ENCODE data around the gene CAMK4.
"Not testable (repeated sequence)": the region's sequence is repeated elsewhere in the genome, so short reads cannot be mapped to it uniquely, and the experiment has no call there.

The CAMK4 gene

GRCh38 chr5:111256128-111256527 lies 31.9 kb downstream of the CAMK4 start:
- no peak for DNase-seq (ENCODE audit: low read depth)

- DNase-seq (ENCODE audit: low read depth) = not testable (repeated sequence)
Observed at GRCh38 chr5:111257610-111258009, 33.4 kb downstream of the CAMK4 start.

- no peak for DNase-seq (ENCODE audit: low read depth)
Observed at GRCh38 chr5:111259636-111260035, 35.5 kb downstream of the CAMK4 start.

GRCh38 chr5:111261610-111262009 lies 37.4 kb downstream of the CAMK4 start:
- DNase-seq (ENCODE audit: low read depth) = no peak

GRCh38 chr5:111262153-111262552 lies 38.0 kb downstream of the CAMK4 start:
- no peak for DNase-seq (ENCODE audit: low read depth)

- DNase-seq (ENCODE audit: low read depth) = no peak
Observed at GRCh38 chr5:111262815-111263214, 38.6 kb downstream of the CAMK4 start.

GRCh38 chr5:111266491-111266890 lies 42.3 kb downstream of the CAMK4 start:
- no peak for DNase-seq (ENCODE audit: low read depth)

GRCh38 chr5:111268300-111268699 lies 44.1 kb downstream of the CAMK4 start:
- no peak for DNase-seq (ENCODE audit: low read depth)

GRCh38 chr5:111271885-111272284 lies 47.7 kb downstream of the CAMK4 start:
- DNase-seq (ENCODE audit: low read depth) = no peak

- DNase-seq (ENCODE audit: low read depth) = no peak
Observed at GRCh38 chr5:111277061-111277460, 52.9 kb downstream of the CAMK4 start.

- DNase-seq (ENCODE audit: low read depth) = peak; percentile 69
Observed at GRCh38 chr5:111278858-111279504, 54.8 kb downstream of the CAMK4 start.

GRCh38 chr5:111280282-111280951 lies 56.2 kb downstream of the CAMK4 start:
- DNase-seq (ENCODE audit: low read depth) = no peak

GRCh38 chr5:111282798-111283197 lies 58.6 kb downstream of the CAMK4 start:
- no peak for DNase-seq (ENCODE audit: low read depth)

GRCh38 chr5:111284825-111285224 lies 60.6 kb downstream of the CAMK4 start:
- no peak for DNase-seq (ENCODE audit: low read depth)

- DNase-seq (ENCODE audit: low read depth) = no peak
Observed at GRCh38 chr5:111294551-111294950, 70.4 kb downstream of the CAMK4 start.

GRCh38 chr5:111295649-111296048 lies 71.5 kb downstream of the CAMK4 start:
- no peak for DNase-seq (ENCODE audit: low read depth)

- no peak for DNase-seq (ENCODE audit: low read depth)
Observed at GRCh38 chr5:111296570-111296969, 72.4 kb downstream of the CAMK4 start.

- DNase-seq (ENCODE audit: low read depth) = no peak
Observed at GRCh38 chr5:111299067-111299481, 74.9 kb downstream of the CAMK4 start.

GRCh38 chr5:111299831-111300432 lies 75.7 kb downstream of the CAMK4 start:
- no peak for DNase-seq (ENCODE audit: low read depth)

GRCh38 chr5:111301264-111301663 lies 77.1 kb downstream of the CAMK4 start:
- no peak for DNase-seq (ENCODE audit: low read depth)

GRCh38 chr5:111302043-111302442 lies 77.9 kb downstream of the CAMK4 start:
- not testable (repeated sequence) for DNase-seq (ENCODE audit: low read depth)

GRCh38 chr5:111308951-111309350 lies 84.8 kb downstream of the CAMK4 start:
- DNase-seq (ENCODE audit: low read depth) = no peak

- no peak for DNase-seq (ENCODE audit: low read depth)
Observed at GRCh38 chr5:111309384-111309783, 85.2 kb downstream of the CAMK4 start.

Data from activated T-helper 1 cell treated with Interleukin-2 at 50 U/mL for 16 hours (primary cell).